ENCODE data around the gene MYO10.
"Not testable (repeated sequence)": the region's sequence is repeated elsewhere in the genome, so short reads cannot be mapped to it uniquely, and the experiment has no call there.

The MYO10 gene

DNA sequence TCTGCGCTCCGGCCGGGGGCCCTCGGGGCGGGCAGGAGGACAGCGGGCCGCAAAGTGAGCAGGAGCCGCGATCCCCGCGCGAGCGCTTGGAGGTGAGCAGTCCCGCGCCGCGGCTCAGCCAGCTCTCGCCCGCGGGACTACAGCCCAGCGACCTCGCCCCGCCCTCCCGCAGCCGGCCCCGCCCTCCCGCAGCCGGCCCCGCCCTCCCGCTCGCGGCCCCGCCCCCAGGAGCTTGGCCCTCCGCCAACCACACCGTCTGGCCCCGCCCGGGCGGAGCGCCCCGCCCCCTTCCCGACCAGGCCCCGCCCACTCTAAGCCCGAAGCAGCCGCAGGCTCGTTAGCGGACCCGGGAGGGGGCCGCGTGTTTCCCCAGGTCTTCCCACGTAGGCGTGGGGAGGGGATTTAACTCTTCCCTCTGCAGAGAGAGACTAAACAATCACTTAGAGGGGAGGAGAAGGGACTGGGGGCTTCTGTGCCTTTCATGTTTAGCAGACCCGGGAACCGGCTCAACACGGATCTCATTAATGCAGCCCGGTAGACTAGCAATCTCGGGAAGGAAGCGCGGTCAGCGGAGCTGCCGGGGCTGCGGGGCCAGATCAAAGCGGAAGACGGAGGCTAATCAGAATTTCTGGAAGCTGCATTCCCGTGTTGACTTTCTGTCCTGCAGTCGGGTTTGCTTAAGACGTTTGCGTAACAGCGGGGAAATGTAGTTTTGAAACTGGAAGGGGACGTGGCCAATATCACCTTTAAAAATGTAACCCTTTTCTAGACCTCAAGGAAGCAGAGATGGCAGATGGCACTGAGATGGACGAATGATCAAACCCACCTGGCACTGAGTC lies at the start of gene MYO10:
TSS of gene MYO10 (minus strand) at position 139 of the 839 bp plus-strand sequence. CDS start 480 bp downstream, outside the sequence.
- H3K4me3 Mint-ChIP-seq: peak within 1 kb of the TSS; percentile 87 to 89
- peaks cover 0 to 2% of the 10 kb centered on the region in 2 donors for H3K36me3 Mint-ChIP-seq
- H3K4me1 Mint-ChIP-seq: peaks cover 11 to 30% of the 10 kb centered on the region in 2 donors
- DNase-seq (peak; percentile 35), ATAC-seq (replicated peaks) (peak; percentile 77 to 80)
- no peak within 1 kb of the TSS for H3K27ac Mint-ChIP-seq
- H3K9me3 Mint-ChIP-seq: peaks cover 4 to 11% of the 10 kb centered on the region in 2 donors
- H3K27me3 Mint-ChIP-seq: peaks cover 57 to 63% of the 10 kb centered on the region in 2 donors

DNA sequence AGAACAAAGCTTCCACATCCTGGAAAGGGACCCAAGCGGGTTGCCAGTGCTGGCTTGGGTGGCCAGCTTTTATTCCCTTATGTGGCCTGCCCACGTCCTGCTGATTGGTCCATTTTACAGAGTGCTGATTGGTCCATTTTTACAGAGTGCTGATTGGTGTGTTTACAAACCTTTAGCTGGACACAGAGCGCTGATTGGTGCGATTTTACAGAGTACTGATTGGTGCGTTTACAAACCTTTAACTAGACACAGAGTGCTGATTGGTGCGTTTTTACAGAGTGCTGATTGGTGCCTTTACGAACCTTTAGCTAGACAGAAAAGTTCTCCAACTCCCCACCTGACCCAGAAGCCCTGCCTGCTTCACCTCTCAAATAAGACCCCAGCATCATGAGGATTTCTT lies 49.2 kb upstream of the MYO10 start:
- H3K36me3 Mint-ChIP-seq; ATAC-seq (replicated peaks); DNase-seq; H3K4me1 Mint-ChIP-seq; H3K4me3 Mint-ChIP-seq; H3K9me3 Mint-ChIP-seq; H3K27ac Mint-ChIP-seq; H3K27me3 Mint-ChIP-seq: not testable (repeated sequence)

DNA sequence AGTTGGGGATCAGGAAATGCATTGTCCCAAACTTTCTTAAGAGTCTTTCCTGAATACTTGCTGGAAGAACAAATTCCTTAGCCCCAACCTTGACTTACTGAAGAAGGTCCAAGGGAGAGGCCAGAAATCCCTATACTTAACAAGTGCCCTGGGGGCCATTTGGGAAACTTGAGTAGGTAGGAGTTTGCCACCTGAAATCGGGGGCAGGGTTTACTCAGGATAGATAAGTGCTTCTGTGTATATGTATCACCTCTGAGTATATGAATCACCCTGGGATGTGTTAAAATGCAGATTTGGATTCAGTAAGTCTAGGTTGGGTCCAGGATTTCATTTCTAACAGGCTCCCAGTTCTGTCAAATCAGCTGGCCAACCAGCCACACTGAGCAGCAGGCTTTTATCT lies 47.9 kb upstream of the MYO10 start:
- ATAC-seq (replicated peaks) (no peak), DNase-seq (no peak)
- Mint-ChIP-seq H3K9me3 (no peaks in the 10 kb centered on the region), H3K27me3 (peaks cover 3 to 5% of the 10 kb centered on the region in 2 donors), H3K36me3 (no peaks in the 10 kb centered on the region), H3K27ac (no peak overlapping the region), H3K4me1 (no peaks in the 10 kb centered on the region), H3K4me3 (no peak overlapping the region)

DNA sequence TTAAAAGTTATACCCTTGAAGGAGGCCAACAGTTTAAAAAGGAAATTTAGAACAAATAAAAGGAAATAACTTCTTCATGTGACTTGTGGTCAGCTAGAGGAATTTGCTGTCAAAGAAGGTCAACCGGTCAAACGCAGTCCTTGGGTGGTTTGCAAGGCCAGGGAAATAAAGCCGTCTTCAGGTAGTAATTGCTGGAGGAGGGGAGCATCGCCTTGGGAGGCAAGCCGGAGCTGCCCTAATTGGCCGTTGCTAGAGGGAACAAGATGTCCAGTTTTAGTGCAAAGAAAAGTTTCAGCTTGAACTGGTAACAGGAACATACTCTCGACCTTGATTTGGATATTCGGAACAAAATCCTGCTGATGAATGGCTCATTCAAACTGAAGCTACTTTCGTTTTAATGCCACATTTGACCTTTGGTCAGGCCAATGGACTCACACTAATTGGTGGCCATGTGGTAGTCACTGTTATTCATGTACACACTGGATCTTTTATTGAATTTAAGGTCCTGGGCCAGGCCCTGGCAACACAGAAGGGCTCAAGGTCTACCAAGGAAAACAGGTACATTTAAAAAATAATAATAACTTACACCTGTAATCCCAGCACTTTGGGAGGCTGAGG lies 47.0 kb upstream of the MYO10 start:
- Mint-ChIP-seq H3K27ac (no peak overlapping the region), H3K9me3 (no peaks in the 10 kb centered on the region), H3K4me3 (no peak overlapping the region), H3K27me3 (peaks cover 3 to 5% of the 10 kb centered on the region in 2 donors), H3K36me3 (no peaks in the 10 kb centered on the region), H3K4me1 (no peaks in the 10 kb centered on the region)
- DNase-seq: no peak
- ATAC-seq (replicated peaks): no peak

DNA sequence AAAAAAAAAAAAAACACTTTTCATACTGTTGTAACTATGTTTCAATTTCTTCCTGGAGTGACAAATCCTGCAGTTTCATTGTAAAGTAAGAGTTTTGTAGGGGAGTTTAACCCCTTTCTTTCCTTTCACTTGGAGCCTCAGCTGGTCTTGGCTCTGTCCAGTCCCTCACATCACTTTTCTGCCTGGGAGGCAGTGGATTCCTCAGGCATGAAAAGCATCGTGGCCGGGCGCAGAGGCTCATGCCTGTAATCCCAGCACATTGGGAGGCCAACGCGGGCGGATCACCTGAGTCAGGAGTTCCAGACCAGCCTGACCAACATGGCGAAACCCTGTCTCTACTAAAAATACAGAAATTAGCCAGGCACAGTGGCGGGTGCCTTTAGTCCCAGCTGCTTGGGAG lies 45.6 kb upstream of the MYO10 start:
- H3K36me3 Mint-ChIP-seq: no peaks in the 10 kb centered on the region
- ATAC-seq (replicated peaks) (no peak), DNase-seq (no peak)
- H3K4me3 Mint-ChIP-seq: no peak overlapping the region
- no peaks in the 10 kb centered on the region for H3K9me3 Mint-ChIP-seq
- peaks cover 0 to 3% of the 10 kb centered on the region in 2 donors for H3K4me1 Mint-ChIP-seq
- H3K27ac Mint-ChIP-seq: no peak overlapping the region
- H3K27me3 Mint-ChIP-seq: peaks cover 3 to 5% of the 10 kb centered on the region in 2 donors

DNA sequence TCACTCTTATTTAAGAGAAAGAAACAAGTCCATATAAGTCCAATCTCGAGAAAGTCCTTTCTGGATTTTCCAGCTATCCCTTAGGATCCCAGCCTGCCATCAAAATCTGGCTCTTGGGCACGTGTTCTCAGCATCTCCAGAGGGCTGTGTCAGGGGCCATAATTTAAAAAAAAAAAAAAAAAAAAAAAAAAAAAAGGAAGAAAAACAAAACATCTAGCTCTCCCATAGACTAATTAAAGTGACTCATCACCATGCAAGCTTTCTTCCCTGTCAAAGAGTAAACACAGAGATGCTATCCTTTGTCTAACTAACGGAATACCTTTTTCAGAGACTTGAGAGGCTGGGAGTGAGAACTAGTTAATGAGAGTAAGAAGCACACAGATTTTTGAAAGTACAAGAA lies 44.9 kb upstream of the MYO10 start:
- no peaks in the 10 kb centered on the region for H3K36me3 Mint-ChIP-seq
- ATAC-seq (replicated peaks) (no peak), DNase-seq (no peak)
- peaks cover 3 to 10% of the 10 kb centered on the region in 2 donors for H3K4me1 Mint-ChIP-seq
- H3K4me3 Mint-ChIP-seq: no peak overlapping the region
- no peaks in the 10 kb centered on the region for H3K9me3 Mint-ChIP-seq
- no peak overlapping the region for H3K27ac Mint-ChIP-seq
- H3K27me3 Mint-ChIP-seq: peaks cover 0 to 5% of the 10 kb centered on the region in 2 donors

DNA sequence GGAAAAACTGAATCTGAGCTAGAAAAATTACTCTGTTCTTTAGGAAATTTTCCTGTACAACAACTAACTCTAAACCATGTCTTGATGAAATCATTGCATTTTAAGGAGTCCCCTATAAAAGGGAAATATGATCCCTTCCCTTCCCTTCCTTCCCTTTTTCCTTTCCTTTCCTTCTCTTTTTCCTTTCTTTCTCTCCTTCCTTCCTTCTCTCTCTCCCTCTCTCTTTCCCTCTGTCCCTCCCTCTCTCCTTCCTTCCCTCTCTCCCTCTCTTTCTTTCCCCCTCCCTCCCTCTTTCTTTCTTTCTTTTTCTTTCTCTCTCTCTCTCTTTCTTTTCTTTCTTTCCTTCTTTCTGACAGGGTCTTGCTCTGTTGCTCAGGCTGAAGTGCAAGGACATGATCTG lies 42.2 kb upstream of the MYO10 start:
- Mint-ChIP-seq H3K27ac (no peak overlapping the region), H3K36me3 (no peaks in the 10 kb centered on the region), H3K4me3 (no peak overlapping the region), H3K9me3 (no peaks in the 10 kb centered on the region), H3K27me3 (peaks cover 0 to 5% of the 10 kb centered on the region in 2 donors), H3K4me1 (peaks cover 3 to 16% of the 10 kb centered on the region in 2 donors)
- no peak for DNase-seq
- ATAC-seq (replicated peaks): no peak

DNA sequence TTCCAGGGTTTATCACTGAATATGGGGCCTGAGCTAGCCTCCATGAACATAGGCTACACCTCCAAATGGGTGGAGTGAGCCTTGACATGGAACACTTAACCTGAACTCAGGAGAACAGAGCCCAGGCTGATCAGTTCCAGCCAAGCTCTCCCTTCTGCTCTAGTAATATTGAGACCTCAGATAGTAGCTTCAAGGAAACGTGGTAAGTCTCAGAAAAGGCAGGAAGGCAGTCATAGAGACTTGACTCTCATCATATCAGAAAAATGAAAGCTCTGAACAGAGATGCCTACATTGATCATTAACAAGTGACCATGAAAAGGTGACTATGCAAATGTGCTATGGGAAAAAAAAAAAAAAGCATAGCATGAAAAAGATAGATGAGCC lies 40.5 kb upstream of the MYO10 start:
- H3K4me3 Mint-ChIP-seq: no peak overlapping the region
- peaks cover 0 to 5% of the 10 kb centered on the region in 2 donors for H3K27me3 Mint-ChIP-seq
- DNase-seq: peak; percentile 5
- H3K9me3 Mint-ChIP-seq: no peaks in the 10 kb centered on the region
- peaks cover 3 to 16% of the 10 kb centered on the region in 2 donors for H3K4me1 Mint-ChIP-seq
- no peak overlapping the region for H3K27ac Mint-ChIP-seq
- no peaks in the 10 kb centered on the region for H3K36me3 Mint-ChIP-seq
- ATAC-seq (replicated peaks): peak; percentile 68 to 74

DNA sequence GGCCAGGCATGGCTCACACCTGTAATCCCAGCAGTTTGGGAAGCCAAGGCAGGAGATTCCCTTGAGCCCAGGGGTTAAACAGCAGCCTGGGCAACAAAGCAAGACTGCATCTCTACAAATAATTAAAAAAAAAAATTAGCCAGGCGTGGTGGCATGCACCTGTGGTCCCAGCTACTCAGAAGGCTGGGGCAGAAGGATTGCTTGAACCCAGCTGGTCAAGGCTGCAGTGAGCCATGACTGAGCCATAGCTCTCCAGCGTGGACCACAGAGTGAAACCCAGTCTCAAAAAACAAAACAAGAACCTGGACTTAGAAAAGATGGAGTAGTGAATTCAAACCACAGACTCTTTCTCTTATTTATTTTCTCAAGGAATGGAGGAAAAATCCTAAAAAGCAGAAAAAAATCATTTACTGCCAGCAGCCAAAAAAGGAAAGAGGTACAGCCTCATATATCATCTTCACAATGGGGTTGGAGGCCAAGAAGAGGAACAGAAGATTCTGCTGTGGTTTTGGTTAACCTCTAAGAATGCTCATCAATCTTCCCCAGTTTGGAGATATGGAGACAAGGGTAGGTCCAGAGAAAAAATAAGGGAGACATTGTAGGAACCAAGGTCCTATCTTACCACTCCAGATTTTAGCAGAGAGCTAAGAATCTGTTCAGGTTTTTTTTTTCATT lies 40.0 kb upstream of the MYO10 start:
- no peaks in the 10 kb centered on the region for H3K36me3 Mint-ChIP-seq

DNA sequence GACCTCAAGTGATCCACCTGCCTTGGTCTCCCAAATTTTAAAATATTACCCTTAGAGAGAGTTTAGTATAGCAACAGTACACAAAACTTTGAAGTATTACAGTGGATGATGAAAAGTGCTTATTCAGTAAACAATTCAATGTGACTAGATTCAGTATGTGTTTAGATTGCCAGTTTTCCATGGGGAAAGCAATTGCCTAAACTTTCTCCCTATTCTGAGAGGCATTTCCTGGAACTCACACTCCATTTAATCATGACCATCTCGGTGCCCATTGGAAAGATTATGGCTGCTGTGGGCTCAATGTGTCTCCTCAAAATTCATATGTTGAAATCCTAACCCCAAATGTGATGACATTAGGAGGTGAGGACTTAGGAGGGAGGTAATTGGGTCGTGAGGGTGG lies 38.9 kb upstream of the MYO10 start:
- Mint-ChIP-seq H3K27me3 (no peaks in the 10 kb centered on the region), H3K27ac (no peak overlapping the region), H3K4me3 (no peak overlapping the region), H3K9me3 (no peaks in the 10 kb centered on the region), H3K4me1 (peaks cover 3 to 16% of the 10 kb centered on the region in 2 donors), H3K36me3 (no peaks in the 10 kb centered on the region)
- DNase-seq (no peak), ATAC-seq (replicated peaks) (no peak)

More for the DNA sequence above, 40.0 kb upstream of the MYO10 start:
- no peak overlapping the region for H3K27ac Mint-ChIP-seq
- H3K9me3 Mint-ChIP-seq: no peaks in the 10 kb centered on the region
- DNase-seq (peak; percentile 1), ATAC-seq (replicated peaks) (peak; percentile 83 to 89)
- no peak overlapping the region for H3K4me3 Mint-ChIP-seq
- H3K4me1 Mint-ChIP-seq: peaks cover 3 to 16% of the 10 kb centered on the region in 2 donors
- peaks cover 0 to 3% of the 10 kb centered on the region in 2 donors for H3K27me3 Mint-ChIP-seq

DNA sequence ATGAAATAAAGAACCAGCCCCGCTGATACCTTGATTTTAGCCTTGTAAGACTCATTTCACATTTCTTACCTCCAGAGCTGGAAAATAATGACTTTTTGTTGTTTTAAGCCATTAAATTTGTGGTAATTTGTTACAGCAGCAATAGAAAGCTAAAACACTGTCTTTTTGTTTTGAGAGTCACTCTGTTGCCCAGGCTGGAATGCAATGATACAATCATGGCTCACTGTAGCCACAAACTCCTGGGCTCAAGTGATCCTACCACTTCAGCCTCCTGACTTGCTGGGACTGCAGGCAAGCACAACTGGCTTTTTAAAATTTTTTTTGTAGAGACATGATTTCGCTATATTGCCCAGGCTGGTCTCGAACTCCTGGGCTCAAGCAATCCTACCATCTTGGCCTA lies 34.7 kb upstream of the MYO10 start:
- Mint-ChIP-seq H3K36me3 (no peaks in the 10 kb centered on the region), H3K27ac (no peak overlapping the region), H3K9me3 (no peaks in the 10 kb centered on the region), H3K4me3 (no peak overlapping the region), H3K27me3 (no peaks in the 10 kb centered on the region), H3K4me1 (peaks cover 0 to 5% of the 10 kb centered on the region in 2 donors)
- ATAC-seq (replicated peaks): no peak
- no peak for DNase-seq

DNA sequence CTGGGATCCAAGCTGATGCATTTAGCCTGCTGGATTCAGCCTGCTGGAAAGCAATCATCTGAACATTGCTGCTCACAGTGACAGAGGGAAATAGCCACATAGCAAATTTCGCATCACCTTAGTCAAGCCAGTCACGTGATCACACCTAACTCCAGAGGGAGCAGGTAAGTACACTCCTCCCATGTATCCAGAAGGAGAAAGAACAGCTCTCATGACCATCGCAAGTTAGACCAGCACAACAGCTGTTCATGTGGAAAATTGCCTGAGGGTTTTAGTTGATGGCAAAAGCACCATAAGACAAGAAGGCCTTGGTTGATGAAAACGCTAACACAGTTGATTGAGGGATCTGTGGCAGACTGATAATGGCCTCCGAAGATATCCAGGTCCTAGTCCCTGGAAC lies 34.2 kb upstream of the MYO10 start:
- DNase-seq (no peak), ATAC-seq (replicated peaks) (no peak)
- Mint-ChIP-seq H3K36me3 (no peaks in the 10 kb centered on the region), H3K27me3 (no peaks in the 10 kb centered on the region), H3K4me3 (no peak overlapping the region), H3K9me3 (no peaks in the 10 kb centered on the region), H3K4me1 (no peaks in the 10 kb centered on the region), H3K27ac (no peak overlapping the region)

DNA sequence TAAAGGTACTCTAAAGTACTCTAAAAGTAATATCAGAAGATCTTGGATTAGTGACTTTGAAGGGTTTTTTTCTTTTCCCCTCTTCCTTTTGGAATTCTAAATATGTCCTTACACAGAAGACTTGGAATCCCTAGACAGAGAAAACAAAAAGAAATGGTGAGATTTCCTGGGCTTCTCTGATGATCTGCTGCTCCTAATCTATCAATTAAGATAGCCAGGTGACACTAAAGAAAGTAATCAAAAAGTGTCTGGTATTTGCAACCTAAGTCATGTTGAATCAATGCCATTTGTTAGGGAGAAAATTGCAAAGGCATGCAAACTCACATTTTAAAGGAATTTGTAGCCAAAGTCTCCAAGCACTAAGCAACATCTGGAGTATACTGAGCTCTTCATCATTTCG lies 29.5 kb upstream of the MYO10 start:
- H3K4me3 Mint-ChIP-seq: no peak overlapping the region
- H3K4me1 Mint-ChIP-seq: peaks cover 0 to 2% of the 10 kb centered on the region in 2 donors
- H3K9me3 Mint-ChIP-seq: no peaks in the 10 kb centered on the region
- DNase-seq (no peak), ATAC-seq (replicated peaks) (no peak)
- H3K27me3 Mint-ChIP-seq: no peaks in the 10 kb centered on the region
- no peaks in the 10 kb centered on the region for H3K36me3 Mint-ChIP-seq
- H3K27ac Mint-ChIP-seq: no peak overlapping the region

DNA sequence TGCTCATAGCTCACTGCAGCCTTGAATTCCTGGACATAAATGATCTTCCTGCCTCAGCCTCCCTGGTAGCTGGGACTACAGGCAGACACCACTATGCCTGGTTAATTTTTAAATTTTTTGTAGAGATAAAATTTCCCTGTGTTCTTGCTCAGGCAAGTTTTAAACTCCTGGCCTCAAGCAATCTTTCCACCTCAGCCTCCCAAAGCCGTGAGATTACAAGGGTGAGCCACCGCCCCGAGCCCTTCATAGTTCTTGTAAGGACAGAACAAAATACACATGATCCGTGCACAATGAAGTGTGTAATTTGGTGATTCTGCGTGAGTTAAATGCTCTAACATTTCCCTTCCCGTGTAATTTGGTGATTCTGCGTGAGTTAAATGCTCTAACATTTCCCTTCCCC lies 27.7 kb upstream of the MYO10 start:
- Mint-ChIP-seq H3K9me3 (no peaks in the 10 kb centered on the region), H3K4me1 (peaks cover 0 to 2% of the 10 kb centered on the region in 2 donors), H3K27ac (no peak overlapping the region), H3K4me3 (no peak overlapping the region), H3K36me3 (no peaks in the 10 kb centered on the region), H3K27me3 (no peaks in the 10 kb centered on the region)
- DNase-seq (no peak), ATAC-seq (replicated peaks) (no peak)
